Activated T-cell treated with anti-CD3 and anti-CD28 coated beads, Interleukin-2, amount 50 U/mL, for 4 hours (primary cell): Measurements from ENCODE around the gene FKBP14. TPM values are rescaled to one million over a fixed set of nuclear protein-coding genes. Genes with fewer than 3 reads are reported as not detected.
"Not testable (repeated sequence)": the region's sequence is repeated elsewhere in the genome, so short reads cannot be mapped to it uniquely, and the experiment has no call there.

Experiments
- ATAC-seq, 2 donors: fragments of 200-7000 bp; cut with Tn5 transposase; one replicate each; pipeline ENCODE4 v1.10.0; 2021
- DNase-seq: peaks from one replicate; pipeline ENCODE4 v3.0.0-alpha.2; 2020
- H3K27me3 Mint-ChIP-seq: one replicate; pipeline ENCODE4 v1.8.0; 2021; ENCODE audit warnings: low read depth, mixed read lengths
- H3K36me3 Mint-ChIP-seq: one replicate; pipeline ENCODE4 v1.8.0; 2022; ENCODE audit warnings: mixed read lengths; ENCODE audit not compliant: insufficient read depth
- H3K4me1 Mint-ChIP-seq: one replicate; pipeline ENCODE4 v1.8.0; 2021; ENCODE audit warnings: low read depth, mixed read lengths
- H3K4me3 Mint-ChIP-seq: one replicate; pipeline ENCODE4 v1.8.0; 2021; ENCODE audit warnings: mild to moderate bottlenecking, moderate library complexity, mixed read lengths
- H3K9me3 Mint-ChIP-seq: one replicate; pipeline ENCODE4 v1.8.0; 2021; ENCODE audit warnings: mixed read lengths
- total RNA-seq, 3 donors: library from RNA; stranded (reverse); gene quantifications; one replicate each; pipeline ENCODE4 v1.2.1, GENCODE V29; 2021

Gene FKBP14
- total RNA-seq, 3 donors from 2014 or later, result 5.3 to 7.0 (median 5.9) TPM

- Mint-ChIP-seq H3K4me3 (no peak overlapping the region), H3K9me3 (no peaks in the 10 kb centered on the region), H3K27me3 (peaks cover 21% of the 10 kb centered on the region), H3K36me3 (no peaks in the 10 kb centered on the region), H3K4me1 (peaks cover 8% of the 10 kb centered on the region)
- ATAC-seq (no peak), DNase-seq (no peak)
Measured at GRCh38 chr7:29970158-29970557, 56.3 kb downstream of the FKBP14 start.

- peaks cover 23% of the 10 kb centered on the region for H3K27me3 Mint-ChIP-seq
- no peak overlapping the region for H3K4me3 Mint-ChIP-seq
- ATAC-seq (no peak), DNase-seq (no peak)
- no peaks in the 10 kb centered on the region for H3K36me3 Mint-ChIP-seq
- H3K4me1 Mint-ChIP-seq, result peaks cover 8% of the 10 kb centered on the region
- H3K9me3 Mint-ChIP-seq, result no peaks in the 10 kb centered on the region
Measured at GRCh38 chr7:29969738-29970137, 56.8 kb downstream of the FKBP14 start.

GRCh38 chr7:29968683-29969395 is 57.7 kb downstream of the FKBP14 start:
- Mint-ChIP-seq H3K9me3 (no peaks in the 10 kb centered on the region), H3K27me3 (peaks cover 23% of the 10 kb centered on the region), H3K36me3 (no peaks in the 10 kb centered on the region), H3K4me3 (no peak overlapping the region), H3K4me1 (peaks cover 8% of the 10 kb centered on the region)
- no peak for ATAC-seq
- no peak for DNase-seq

GRCh38 chr7:29965030-29965429 is 61.5 kb downstream of the FKBP14 start:
- H3K4me1 Mint-ChIP-seq, result peaks cover 5% of the 10 kb centered on the region
- DNase-seq (no peak), ATAC-seq (no peak)
- no peaks in the 10 kb centered on the region for H3K36me3 Mint-ChIP-seq
- no peaks in the 10 kb centered on the region for H3K9me3 Mint-ChIP-seq
- peaks cover 14% of the 10 kb centered on the region for H3K27me3 Mint-ChIP-seq
- H3K4me3 Mint-ChIP-seq, result no peak overlapping the region

GRCh38 chr7:29962035-29962434 is 64.5 kb downstream of the FKBP14 start:
- Mint-ChIP-seq H3K4me3 (no peak overlapping the region), H3K4me1 (no peaks in the 10 kb centered on the region), H3K9me3 (no peaks in the 10 kb centered on the region), H3K36me3 (no peaks in the 10 kb centered on the region), H3K27me3 (peaks cover 7% of the 10 kb centered on the region)
- ATAC-seq (no peak), DNase-seq (no peak)

GRCh38 chr7:29961611-29962010 is 64.9 kb downstream of the FKBP14 start:
- DNase-seq, ATAC-seq, H3K36me3 Mint-ChIP-seq, H3K9me3 Mint-ChIP-seq, H3K4me1 Mint-ChIP-seq, H3K4me3 Mint-ChIP-seq, H3K27me3 Mint-ChIP-seq: not testable (repeated sequence)

Other genes with a start within 250 kb of the FKBP14 start
- not detected for gene WIPF3, start 220.2 kb downstream of the FKBP14 start, total RNA-seq
- 1 to 10 TPM; 1.5 to 4.2 (median 1.7) TPM for gene SCRN1, start 36.9 kb downstream of the FKBP14 start, total RNA-seq
- gene PLEKHA8, start 1.7 kb upstream of the FKBP14 start, total RNA-seq, result 1 to 10 TPM; 5.2 to 6.1 (median 5.4) TPM
- 1 to 10 TPM; 2.9 to 3.3 (median 3.3) TPM for gene MTURN, start 108.3 kb upstream of the FKBP14 start, total RNA-seq